Neural progenitor cell (in vitro differentiated cells): ENCODE data around the gene SUGCT.

Source experiments
- EZH2 ChIP-seq: fragments of 200-600 bp; sonication (generic); IDR thresholded peaks from 2 replicates; pipeline ENCODE4 v1.6.1; 2017; ENCODE audit warnings: antibody characterized with exemption, mild to moderate bottlenecking, moderate library complexity
- TF ChIP-seq, protein P1 (sequence below): fragments of 200-600 bp; sonication (generic); IDR thresholded peaks from 2 replicates; pipeline ENCODE4 v1.5.1; 2017; ENCODE audit warnings: antibody characterized with exemption, mild to moderate bottlenecking

DNA sequence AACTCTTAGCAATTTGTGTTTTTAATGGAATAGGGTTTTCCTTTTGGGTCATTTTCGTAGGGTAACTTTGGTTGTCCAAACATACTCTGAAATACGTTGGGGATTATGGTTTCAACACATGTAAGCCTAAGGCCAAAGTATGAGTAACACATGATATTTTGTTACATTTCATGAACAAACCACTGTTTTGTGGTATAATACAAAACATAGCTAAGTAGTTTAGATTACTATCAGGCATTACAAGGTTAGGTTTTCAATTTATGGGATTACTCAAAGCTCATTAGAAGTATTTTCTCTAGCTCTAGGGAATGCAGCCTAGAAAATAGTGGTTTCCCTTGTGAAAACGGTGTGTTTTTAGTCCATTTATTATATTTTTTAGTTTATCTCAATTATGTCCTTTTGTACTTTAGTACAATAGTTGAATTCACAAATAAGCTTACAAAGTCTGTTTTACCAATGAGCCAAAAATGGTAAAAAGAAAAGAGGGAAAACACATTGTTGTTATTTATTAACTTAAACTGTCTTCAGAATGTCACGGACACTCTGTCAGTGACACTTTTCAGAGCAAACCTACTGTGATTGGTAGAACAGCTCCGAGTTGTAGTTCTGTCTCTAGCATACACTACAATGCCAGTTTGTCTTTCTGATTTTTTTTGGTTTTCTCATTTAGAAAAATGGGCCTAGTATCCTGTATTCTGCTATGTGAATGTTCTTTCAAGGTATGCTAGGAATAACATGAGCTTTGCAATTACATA lies 473.7 kb downstream of the SUGCT start:
- TF ChIP-seq EZH2: no peak
- TF ChIP-seq, protein P1, sequence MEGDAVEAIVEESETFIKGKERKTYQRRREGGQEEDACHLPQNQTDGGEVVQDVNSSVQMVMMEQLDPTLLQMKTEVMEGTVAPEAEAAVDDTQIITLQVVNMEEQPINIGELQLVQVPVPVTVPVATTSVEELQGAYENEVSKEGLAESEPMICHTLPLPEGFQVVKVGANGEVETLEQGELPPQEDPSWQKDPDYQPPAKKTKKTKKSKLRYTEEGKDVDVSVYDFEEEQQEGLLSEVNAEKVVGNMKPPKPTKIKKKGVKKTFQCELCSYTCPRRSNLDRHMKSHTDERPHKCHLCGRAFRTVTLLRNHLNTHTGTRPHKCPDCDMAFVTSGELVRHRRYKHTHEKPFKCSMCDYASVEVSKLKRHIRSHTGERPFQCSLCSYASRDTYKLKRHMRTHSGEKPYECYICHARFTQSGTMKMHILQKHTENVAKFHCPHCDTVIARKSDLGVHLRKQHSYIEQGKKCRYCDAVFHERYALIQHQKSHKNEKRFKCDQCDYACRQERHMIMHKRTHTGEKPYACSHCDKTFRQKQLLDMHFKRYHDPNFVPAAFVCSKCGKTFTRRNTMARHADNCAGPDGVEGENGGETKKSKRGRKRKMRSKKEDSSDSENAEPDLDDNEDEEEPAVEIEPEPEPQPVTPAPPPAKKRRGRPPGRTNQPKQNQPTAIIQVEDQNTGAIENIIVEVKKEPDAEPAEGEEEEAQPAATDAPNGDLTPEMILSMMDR: no peak
